Osteoblast (primary cell): ENCODE measurements around the gene CXADR. TPM values are rescaled to one million over a fixed set of nuclear protein-coding genes. Genes with fewer than 3 reads are reported as not detected.
A peak's percentile ranks its signal among the peaks of the same experiment; 100 is the strongest.

ENCODE experiments used
- DNase-seq: peaks from one replicate; pipeline ENCODE4 v3.0.0; 2011; ENCODE audit warnings: low spot score, mixed read lengths; ENCODE audit not compliant: insufficient read length; ENCODE audit errors: missing footprints
- H2AFZ ChIP-seq: 2 replicates; pipeline ENCODE4 v1.6.0; 2011; ENCODE audit warnings: mild to moderate bottlenecking, low read length
- H3K27ac ChIP-seq: 2 replicates; pipeline ENCODE4 v1.5.1; 2011; ENCODE audit warnings: mild to moderate bottlenecking, low read depth, low read length, moderate library complexity
- H3K27me3 ChIP-seq: 2 replicates; pipeline ENCODE4 v1.6.0; 2012; ENCODE audit warnings: mild to moderate bottlenecking, control low read depth, inconsistent platforms, low read length, moderate library complexity; ENCODE audit not compliant: insufficient read depth
- H3K36me3 ChIP-seq: 2 replicates; pipeline ENCODE4 v1.5.1; 2011; ENCODE audit warnings: mild to moderate bottlenecking, low read length, control low read depth, moderate library complexity; ENCODE audit not compliant: insufficient read depth
- H3K4me1 ChIP-seq: 2 replicates; pipeline ENCODE4 v1.5.1; 2011; ENCODE audit warnings: mild to moderate bottlenecking, low read length, control low read depth, moderate library complexity; ENCODE audit not compliant: insufficient read depth
- H3K4me2 ChIP-seq: 2 replicates; pipeline ENCODE4 v1.6.0; 2011; ENCODE audit warnings: mild to moderate bottlenecking, low read length; ENCODE audit not compliant: insufficient read depth
- H3K4me3 ChIP-seq: fragments of 200-600 bp; sonication (generic); 3 replicates; pipeline ENCODE4 v1.5.1; 2012; ENCODE audit warnings: mild to moderate bottlenecking, low read length, inconsistent platforms; ENCODE audit not compliant: insufficient read depth
- H3K79me2 ChIP-seq: 2 replicates; pipeline ENCODE4 v1.6.0; 2012; ENCODE audit warnings: mild to moderate bottlenecking, low read length, control low read depth, inconsistent platforms; ENCODE audit not compliant: insufficient read depth
- H3K9me3 ChIP-seq: 2 replicates; pipeline ENCODE4 v1.5.1; 2011; ENCODE audit warnings: low read depth, low read length, control low read depth
- H4K20me1 ChIP-seq: 2 replicates; pipeline ENCODE4 v1.6.0; 2012; ENCODE audit warnings: mild to moderate bottlenecking, low read length, control low read depth; ENCODE audit not compliant: insufficient read depth
- CTCF ChIP-seq: IDR thresholded peaks from 2 replicates; pipeline ENCODE4 v1.5.1; 2011; ENCODE audit warnings: mild to moderate bottlenecking, low read depth, low read length, moderate library complexity; ENCODE audit errors: extremely low read depth
- total RNA-seq: library from RNA; depleted of rRNA; stranded (reverse); fragments of >200 nt; gene quantifications from 2 replicates; pipeline ENCODE4 v1.2.3, GENCODE V29; 2012

The CXADR gene
- under 0.01 and 0.36 TPM in 2 replicates for total RNA-seq

GRCh38 chr21:17512253-17513213 lies at the start of gene CXADR:
TSS of gene CXADR (plus strand) at chr21:17513043. CDS start at chr21:17513130, 87 bp downstream.
- Histone ChIP-seq H3K4me3 (peak within 1 kb of the TSS; percentile 59), H3K36me3 (no peaks in the 10 kb centered on the region), H3K79me2 (no peaks in the 10 kb centered on the region), H2AFZ (peak within 1 kb of the TSS; percentile 47), H3K27me3 (peaks cover 28% of the 10 kb centered on the region), H3K4me2 (peak within 1 kb of the TSS; percentile 71), H4K20me1 (no peaks in the 10 kb centered on the region), H3K9me3 (no peaks in the 10 kb centered on the region), H3K27ac (no peak within 1 kb of the TSS), H3K4me1 (peaks cover 2% of the 10 kb centered on the region)
- DNase-seq, result peak; percentile 82
- no peak for TF ChIP-seq CTCF

GRCh38 chr21:17466166-17466565 lies 46.7 kb upstream of the CXADR start:
- Histone ChIP-seq H3K27ac (no peak overlapping the region), H4K20me1 (no peaks in the 10 kb centered on the region), H3K36me3 (no peaks in the 10 kb centered on the region), H3K27me3 (no peaks in the 10 kb centered on the region), H3K9me3 (no peaks in the 10 kb centered on the region), H2AFZ (peak overlapping the region; percentile 87), H3K79me2 (no peaks in the 10 kb centered on the region), H3K4me2 (no peak overlapping the region), H3K4me1 (peaks cover 18% of the 10 kb centered on the region), H3K4me3 (no peak overlapping the region)
- no peak for TF ChIP-seq CTCF
- DNase-seq, result peak; percentile 62

GRCh38 chr21:17467392-17467791 lies 45.5 kb upstream of the CXADR start:
- no peak for DNase-seq
- Histone ChIP-seq H3K4me2 (no peak overlapping the region), H3K9me3 (no peaks in the 10 kb centered on the region), H4K20me1 (no peaks in the 10 kb centered on the region), H3K27me3 (no peaks in the 10 kb centered on the region), H2AFZ (no peak overlapping the region), H3K4me1 (peaks cover 10% of the 10 kb centered on the region), H3K4me3 (no peak overlapping the region), H3K27ac (no peak overlapping the region), H3K79me2 (no peaks in the 10 kb centered on the region), H3K36me3 (no peaks in the 10 kb centered on the region)
- TF ChIP-seq CTCF, result no peak

- Histone ChIP-seq H3K4me1 (peaks cover 10% of the 10 kb centered on the region), H3K4me2 (no peak overlapping the region), H3K27ac (no peak overlapping the region), H3K27me3 (no peaks in the 10 kb centered on the region), H3K79me2 (no peaks in the 10 kb centered on the region), H2AFZ (no peak overlapping the region), H4K20me1 (no peaks in the 10 kb centered on the region), H3K36me3 (no peaks in the 10 kb centered on the region), H3K4me3 (no peak overlapping the region), H3K9me3 (no peaks in the 10 kb centered on the region)
- no peak for DNase-seq
- TF ChIP-seq CTCF, result no peak
Measured at GRCh38 chr21:17467829-17468228, 45.0 kb upstream of the CXADR start.
